Spleen (tissue), 11 donors: ENCODE measurements around the gene SLC35F1. TPM values are rescaled to one million over a fixed set of nuclear protein-coding genes. Genes with fewer than 3 reads are reported as not detected.

Experiments used
- DNase-seq: peaks from one replicate; pipeline ENCODE4 v3.0.0-alpha.2; 2020
- H3K27ac ChIP-seq, 8 donors: fragments of 200-600 bp; sonication (generic) in 7 of 8; 1 replicate in 4 of 8; 2 replicates in 4 of 8; pipeline versions ENCODE4 v1.5.0 to v1.8.0; 2016 to 2021; ENCODE audit warnings: inconsistent platforms in 4 of 8, mild to moderate bottlenecking in 4 of 8, moderate library complexity in 1 of 8
- H3K27me3 ChIP-seq, 7 donors: fragments of 200-600 bp; sonication (generic) in 6 of 7; replicated peaks in 1 of 7; 1 replicate in 4 of 7; 2 replicates in 3 of 7; pipeline versions ENCODE4 v1.5.0 to v1.8.0; 2016 to 2021; ENCODE audit warnings: inconsistent platforms in 3 of 7, mild to moderate bottlenecking in 1 of 7
- H3K36me3 ChIP-seq, 6 donors: fragments of 200-600 bp; sonication (generic) in 5 of 6; 1 replicate in 4 of 6; 2 replicates in 2 of 6; pipeline versions ENCODE4 v1.5.0 to v1.8.0; 2016 to 2021; ENCODE audit warnings: inconsistent platforms in 2 of 6
- H3K4me1 ChIP-seq, 6 donors: fragments of 200-600 bp; sonication (generic) in 5 of 6; 1 replicate in 3 of 6; 2 replicates in 3 of 6; pipeline versions ENCODE4 v1.5.0 to v1.8.0; 2016 to 2021; ENCODE audit warnings: inconsistent platforms in 3 of 6
- H3K4me3 ChIP-seq, 8 donors: fragments of 200-600 bp; sonication (generic) in 7 of 8; 1 replicate in 4 of 8; 2 replicates in 4 of 8; pipeline versions ENCODE4 v1.5.0 to v1.8.0; 2016 to 2021; ENCODE audit warnings: inconsistent platforms in 4 of 8, mild to moderate bottlenecking in 4 of 8, moderate library complexity in 2 of 8
- H3K9me3 ChIP-seq, 8 donors: fragments of 200-600 bp; sonication (generic) in 7 of 8; 1 replicate in 4 of 8; 2 replicates in 4 of 8; pipeline versions ENCODE4 v1.5.0 to v1.8.0; 2016 to 2021; ENCODE audit warnings: inconsistent platforms in 4 of 8
- POLR2A ChIP-seq, 3 donors: fragments of 450-650 bp; IDR thresholded peaks; one replicate each; pipeline ENCODE4 v1.5.1; 2017; ENCODE audit warnings: antibody characterized with exemption in 3 of 3, mild to moderate bottlenecking in 1 of 3
- POLR2AphosphoS5 ChIP-seq, 3 donors: sonication (generic); formaldehyde crosslinking; IDR thresholded peaks; one replicate each; pipeline ENCODE4 v1.5.1; 2017; ENCODE audit warnings: antibody characterized with exemption in 3 of 3
- WGBS, 5 donors: extraction: QIAGEN DNeasy Blood & Tissue Kit in 3 of 5; methylation state at CpG; one replicate each; pipeline versions ENCODE4 v1.1.5 to v1.1.7; 2013 to 2018; 5-methylcytosine and 5-hydroxymethylcytosine counted together
- intact Hi-C: fragments of 100-400 bp; cut with DNase I; formaldehyde crosslinking; loops from one replicate; pipeline ENCODE4 v1.15.0; 2023; ENCODE audit warnings: low total_unique reads
- polyA plus RNA-seq, 3 donors: library from polyadenylated mRNA; stranded (reverse); fragments of 200-250 nt; gene quantifications; one replicate each; pipeline ENCODE4 v1.2.1, GENCODE V29; 2013
- total RNA-seq, 7 donors: library from RNA; depleted of rRNA in 3 of 7; stranded (reverse); fragments of >200 nt in 3 of 7; fragmentation: NEBNext Ultra II Directional in 4 of 7; extraction: Animal tissue kit (Norgen Biotek cat#: 25700) in 4 of 7; gene quantifications; one replicate each; pipeline versions ENCODE4 v1.1.0 to v1.2.1, GENCODE V29; 2016 to 2021
- TF ChIP-seq, protein P1 (sequence below), 11 experiments: fragments of 200-600 bp in 7 of 11; fragments of 450-650 bp in 4 of 11; sonication (generic) in 4 of 11; IDR thresholded peaks in 8 of 11; conservative IDR thresholded peaks in 3 of 11; 1 replicate in 7 of 11; 2 replicates in 4 of 11; pipeline versions ENCODE4 v1.4.0 to v1.8.0; 2016 to 2021; ENCODE audit warnings: antibody characterized with exemption in 11 of 11, inconsistent platforms in 4 of 11, mild to moderate bottlenecking in 1 of 11
- donor health status: healthy with polysubstance abuse.
- donor health status: DM: no; HTN: no; CAD: no; lungs with moderate emphysema.
- donor health status: DM: no; HTN: no; CAD: no.
- donor health status: Bipolar disorder and iron deficiency.
- donor health status: healthy.
- donor health status: DM: no; HTN: no; CAD: no.
- donor health status: DM: yes; HTN: yes; CAD: no.

The SLC35F1 gene
- total and polyA plus RNA-seq, 10 donors, result 0.13 to 4.0 (median 1.6) TPM

DNA sequence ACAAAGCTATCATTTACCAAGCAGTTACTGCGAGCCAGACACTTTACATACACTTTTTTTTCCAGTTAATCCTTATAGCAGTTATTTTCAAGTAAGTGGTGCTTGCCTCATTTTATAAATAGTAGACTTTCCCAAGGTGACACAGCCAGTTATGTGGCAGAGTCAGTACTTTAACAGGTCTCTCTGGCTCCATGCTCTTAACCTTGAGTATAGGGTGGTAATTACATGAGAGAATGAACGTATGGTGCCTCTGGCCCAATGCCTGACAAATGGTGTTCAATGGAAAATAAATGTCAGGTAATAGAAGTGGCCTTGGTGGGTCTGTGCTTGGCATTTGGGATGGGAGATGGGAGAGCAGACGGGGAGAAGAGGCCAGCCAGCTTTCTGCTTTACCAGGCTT, 316.3 kb downstream of the SLC35F1 start:
- intact Hi-C loops, result no loop called here
- 71 to 84% (median 77%) methylated on average over 3 of the region's 3 CpGs for WGBS, 5 donors

DNA sequence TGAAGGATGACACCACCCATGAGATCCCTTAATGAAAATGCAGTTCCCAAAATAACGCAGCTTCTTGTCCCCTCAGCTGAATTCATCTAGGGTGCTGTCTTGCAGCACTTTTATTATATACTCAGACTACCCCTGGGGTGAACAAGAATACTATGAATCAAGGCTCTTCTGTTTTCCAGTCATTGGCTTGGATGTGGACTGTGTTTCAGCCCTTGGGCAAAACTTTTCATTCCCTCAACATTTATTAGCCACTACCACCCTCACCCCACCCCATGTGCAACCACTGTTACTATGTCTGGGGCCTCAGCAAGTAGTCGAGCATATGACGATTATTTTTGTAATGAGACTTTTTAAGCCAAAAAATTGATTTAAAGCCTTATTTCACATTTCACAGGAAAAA, 321.8 kb downstream of the SLC35F1 start:
- TF ChIP-seq, protein P1, sequence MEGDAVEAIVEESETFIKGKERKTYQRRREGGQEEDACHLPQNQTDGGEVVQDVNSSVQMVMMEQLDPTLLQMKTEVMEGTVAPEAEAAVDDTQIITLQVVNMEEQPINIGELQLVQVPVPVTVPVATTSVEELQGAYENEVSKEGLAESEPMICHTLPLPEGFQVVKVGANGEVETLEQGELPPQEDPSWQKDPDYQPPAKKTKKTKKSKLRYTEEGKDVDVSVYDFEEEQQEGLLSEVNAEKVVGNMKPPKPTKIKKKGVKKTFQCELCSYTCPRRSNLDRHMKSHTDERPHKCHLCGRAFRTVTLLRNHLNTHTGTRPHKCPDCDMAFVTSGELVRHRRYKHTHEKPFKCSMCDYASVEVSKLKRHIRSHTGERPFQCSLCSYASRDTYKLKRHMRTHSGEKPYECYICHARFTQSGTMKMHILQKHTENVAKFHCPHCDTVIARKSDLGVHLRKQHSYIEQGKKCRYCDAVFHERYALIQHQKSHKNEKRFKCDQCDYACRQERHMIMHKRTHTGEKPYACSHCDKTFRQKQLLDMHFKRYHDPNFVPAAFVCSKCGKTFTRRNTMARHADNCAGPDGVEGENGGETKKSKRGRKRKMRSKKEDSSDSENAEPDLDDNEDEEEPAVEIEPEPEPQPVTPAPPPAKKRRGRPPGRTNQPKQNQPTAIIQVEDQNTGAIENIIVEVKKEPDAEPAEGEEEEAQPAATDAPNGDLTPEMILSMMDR (IDR thresholded peaks at IDR 0.05 in 8 of 11, conservative IDR thresholded peaks at IDR 0.05 in 3 of 11), result no peak
- no peak for TF ChIP-seq POLR2A (IDR thresholded peaks at IDR 0.05)
- TF ChIP-seq POLR2AphosphoS5 (IDR thresholded peaks at IDR 0.05), result no peak
- WGBS, 5 donors, result 32 to 62% (median 57%) methylated on average over 3 of the region's 3 CpGs
- H3K36me3 ChIP-seq, result no peaks in the 10 kb centered on the region
- no peak for DNase-seq
- intact Hi-C loops, result no loop called here
- no peaks in the 10 kb centered on the region for H3K9me3 ChIP-seq
- no peak overlapping the region for H3K4me3 ChIP-seq
- H3K4me1 ChIP-seq, result no peaks in the 10 kb centered on the region
- no peaks in the 10 kb centered on the region for H3K27me3 ChIP-seq
- H3K27ac ChIP-seq, result no peak overlapping the region

More for the DNA sequence above, 316.3 kb downstream of the SLC35F1 start:
- TF ChIP-seq POLR2A (IDR thresholded peaks at IDR 0.05) (no peak), POLR2AphosphoS5 (IDR thresholded peaks at IDR 0.05) (no peak)
- TF ChIP-seq, protein P1 (IDR thresholded peaks at IDR 0.05 in 8 of 11, conservative IDR thresholded peaks at IDR 0.05 in 3 of 11), result no peak
- H3K4me1 ChIP-seq, result no peaks in the 10 kb centered on the region
- no peak overlapping the region for H3K4me3 ChIP-seq
- no peak for DNase-seq
- no peaks in the 10 kb centered on the region for H3K27me3 ChIP-seq
- no peak overlapping the region for H3K27ac ChIP-seq
- H3K36me3 ChIP-seq, result no peaks in the 10 kb centered on the region
- no peaks in the 10 kb centered on the region for H3K9me3 ChIP-seq

DNA sequence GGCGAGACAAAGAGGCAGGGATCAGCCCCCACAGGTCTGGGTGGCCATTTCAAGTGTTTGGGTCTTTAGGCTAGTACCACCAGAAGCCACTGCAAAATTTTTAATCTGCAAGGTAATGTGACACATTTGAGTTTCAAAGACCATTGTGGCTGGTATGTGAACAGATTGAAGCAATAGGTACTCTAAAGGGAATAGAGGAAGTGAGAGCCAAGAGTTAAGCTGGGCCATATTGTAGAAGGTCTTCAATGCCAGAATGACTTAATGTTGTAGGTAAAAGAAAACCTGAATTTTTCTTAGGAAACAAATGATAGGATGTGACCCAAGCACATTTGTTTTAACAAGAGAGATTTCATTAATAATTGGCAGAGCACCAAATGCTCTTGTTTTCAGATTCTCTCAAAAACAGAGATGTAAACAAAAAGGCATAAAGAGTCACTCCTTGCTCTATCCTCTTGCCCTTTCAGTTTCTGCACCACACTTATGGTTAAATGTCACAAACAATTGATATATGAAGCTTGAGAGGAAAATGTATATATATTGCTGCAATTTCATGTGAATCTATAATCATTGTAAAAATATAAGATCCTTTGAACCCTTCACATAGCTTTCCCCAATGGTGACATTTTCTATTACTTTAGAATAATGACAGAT, 333.9 kb downstream of the SLC35F1 start:
- Histone ChIP-seq H3K4me3 (no peak overlapping the region), H3K36me3 (no peaks in the 10 kb centered on the region), H3K9me3 (no peaks in the 10 kb centered on the region), H3K4me1 (no peaks in the 10 kb centered on the region), H3K27me3 (no peaks in the 10 kb centered on the region), H3K27ac (no peak overlapping the region)
- 73 to 100% (median 79%) methylated on average over 1 of the region's 1 CpG for WGBS, 5 donors
- no peak for DNase-seq
- intact Hi-C loops, result no loop called here
- TF ChIP-seq POLR2AphosphoS5 (IDR thresholded peaks at IDR 0.05), result no peak
- TF ChIP-seq POLR2A (IDR thresholded peaks at IDR 0.05), result no peak
- TF ChIP-seq, protein P1 (IDR thresholded peaks at IDR 0.05 in 8 of 11, conservative IDR thresholded peaks at IDR 0.05 in 3 of 11), result no peak

DNA sequence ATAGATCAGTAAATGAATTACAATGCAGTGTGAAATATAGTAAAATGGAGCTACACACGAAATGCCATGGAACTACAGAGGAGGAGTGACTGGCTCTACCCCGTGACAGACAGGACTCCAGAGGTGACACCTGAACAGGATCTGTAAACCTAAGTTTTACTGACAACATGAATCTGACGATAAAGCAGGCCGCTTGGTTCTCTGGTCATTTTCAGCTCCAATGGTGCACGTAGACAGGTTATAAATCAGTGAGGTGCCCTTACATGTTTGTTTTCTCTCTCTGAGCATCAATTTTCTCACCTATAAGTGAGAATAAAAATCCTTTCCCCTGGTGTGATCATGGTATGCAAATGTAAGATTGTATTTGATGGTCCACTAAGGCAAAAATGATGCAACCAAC, 339.3 kb downstream of the SLC35F1 start:
- Histone ChIP-seq H3K27ac (no peak overlapping the region), H3K4me3 (no peak overlapping the region), H3K27me3 (no peaks in the 10 kb centered on the region), H3K9me3 (peaks cover 0 to 4% (median 0%) of the 10 kb centered on the region in 8 donors), H3K36me3 (no peaks in the 10 kb centered on the region), H3K4me1 (no peaks in the 10 kb centered on the region)
- 77 to 91% (median 83%) methylated on average over 5 of the region's 5 CpGs for WGBS, 5 donors
- intact Hi-C loops, result no loop called here
- no peak for DNase-seq
- no peak for TF ChIP-seq POLR2A (IDR thresholded peaks at IDR 0.05)
- no peak for TF ChIP-seq POLR2AphosphoS5 (IDR thresholded peaks at IDR 0.05)
- TF ChIP-seq, protein P1 (IDR thresholded peaks at IDR 0.05 in 8 of 11, conservative IDR thresholded peaks at IDR 0.05 in 3 of 11), result no peak
